ENCODE measurements around the gene NOL9.

- no peak for TF ChIP-seq YY1 (IDR thresholded peaks at IDR 0.05; ENCODE audit: insufficient read depth, insufficient read length)
- no peak for TF ChIP-seq SUZ12 (IDR thresholded peaks at IDR 0.05; ENCODE audit: extremely low read depth, insufficient read depth, insufficient read length)
- TF ChIP-seq ZNF274 (IDR thresholded peaks at IDR 0.05; ENCODE audit: low read depth, low read length) = no peak
Observed at GRCh38 chr1:6530504-6531160, 23.7 kb downstream of the NOL9 start.
